Testis (tissue), 3 donors: ENCODE measurements around the gene VWC2L. TPM values are rescaled to one million over a fixed set of nuclear protein-coding genes. Genes with fewer than 3 reads are reported as not detected.

Experiments used
- DNase-seq: peaks from one replicate; pipeline ENCODE4 v3.0.0-alpha.2; 2019
- H3K27ac ChIP-seq, 2 donors: fragments of 200-600 bp; sonication (generic); one replicate each; pipeline ENCODE4 v1.5.1; 2019
- H3K27me3 ChIP-seq: fragments of 200-600 bp; sonication (generic); one replicate; pipeline ENCODE4 v1.5.1; 2019
- H3K36me3 ChIP-seq: fragments of 200-600 bp; sonication (generic); one replicate; pipeline ENCODE4 v1.5.1; 2017; ENCODE audit warnings: low read depth; ENCODE audit errors: missing control alignments
- H3K4me1 ChIP-seq: fragments of 200-600 bp; sonication (generic); one replicate; pipeline ENCODE4 v1.5.1; 2019
- H3K4me3 ChIP-seq, 2 donors: fragments of 200-600 bp; sonication (generic); one replicate each; pipeline ENCODE4 v1.5.1; 2017 to 2019
- H3K9me3 ChIP-seq: fragments of 200-600 bp; sonication (generic); one replicate; pipeline ENCODE4 v1.5.1; 2017
- POLR2A ChIP-seq: fragments of 450-650 bp; IDR thresholded peaks from one replicate; pipeline ENCODE4 v1.6.1; 2017; ENCODE audit warnings: antibody characterized with exemption, mild to moderate bottlenecking, moderate library complexity
- WGBS, 2 donors: methylation state at CpG; one replicate each; pipeline ENCODE4 v1.1.5; 2018; 5-methylcytosine and 5-hydroxymethylcytosine counted together
- intact Hi-C: fragments of 100-400 bp; cut with DNase I; formaldehyde crosslinking; loops from one replicate; pipeline ENCODE4 v1.15.1; 2023; ENCODE audit warnings: low total_unique reads
- polyA plus RNA-seq: library from polyadenylated mRNA; stranded (reverse); fragments of 350-450 nt; fragmentation: Illumina TruSeq; extraction: RNeasy Lipid Tissue Mini Kit (QIAGEN cat#74804); gene quantifications from one replicate; pipeline ENCODE4 v1.2.3, GENCODE V29; 2014; ENCODE audit warnings: low read depth, low replicate concordance; ENCODE audit not compliant: insufficient read depth
- total RNA-seq, 2 donors: library from RNA; depleted of rRNA; stranded (reverse); fragments of >200 nt; gene quantifications; one replicate each; pipeline ENCODE4 v1.2.3, GENCODE V29; 2016
- TF ChIP-seq, protein P1 (sequence below), 3 experiments: fragments of 450-650 bp in 2 of 3; fragments of 200-600 bp in 1 of 3; sonication (generic) in 1 of 3; IDR thresholded peaks; one replicate each; pipeline ENCODE4 v1.5.1; 2016 to 2019; ENCODE audit warnings: antibody characterized with exemption in 3 of 3, mild to moderate bottlenecking in 2 of 3, moderate library complexity in 1 of 3

Gene VWC2L
- total and polyA plus RNA-seq, 3 donors from 2014 or later: 0.13 to 1.6 (median 0.87) TPM

DNA sequence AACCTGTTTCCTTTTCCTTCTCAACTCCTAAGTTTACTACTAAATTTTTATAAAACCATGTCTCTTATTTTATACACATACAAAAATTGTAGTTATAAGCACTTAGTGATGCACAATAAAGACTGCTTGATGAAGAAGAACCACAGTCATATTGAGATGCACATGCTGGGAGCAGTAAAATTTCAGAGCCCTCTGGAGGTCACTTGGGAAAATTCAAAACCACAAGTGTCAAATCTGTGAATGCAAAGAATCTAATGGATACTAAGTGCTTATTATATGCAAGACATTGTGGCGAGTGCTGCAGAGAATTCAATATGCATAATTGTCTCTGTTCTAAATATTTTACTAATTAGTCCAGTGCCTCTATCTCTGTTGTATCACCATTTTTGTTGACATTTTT is 180.5 kb downstream of the VWC2L start:
- Histone ChIP-seq H3K4me1 (no peaks in the 10 kb centered on the region), H3K4me3 (no peak overlapping the region), H3K9me3 (no peaks in the 10 kb centered on the region), H3K27me3 (no peaks in the 10 kb centered on the region), H3K36me3 (no peaks in the 10 kb centered on the region), H3K27ac (no peak overlapping the region)
- 86 to 91% methylated on average over 1 of the region's 1 CpG for WGBS, 2 donors
- intact Hi-C loops: no loop called here
- no peak for TF ChIP-seq POLR2A
- TF ChIP-seq, protein P1, sequence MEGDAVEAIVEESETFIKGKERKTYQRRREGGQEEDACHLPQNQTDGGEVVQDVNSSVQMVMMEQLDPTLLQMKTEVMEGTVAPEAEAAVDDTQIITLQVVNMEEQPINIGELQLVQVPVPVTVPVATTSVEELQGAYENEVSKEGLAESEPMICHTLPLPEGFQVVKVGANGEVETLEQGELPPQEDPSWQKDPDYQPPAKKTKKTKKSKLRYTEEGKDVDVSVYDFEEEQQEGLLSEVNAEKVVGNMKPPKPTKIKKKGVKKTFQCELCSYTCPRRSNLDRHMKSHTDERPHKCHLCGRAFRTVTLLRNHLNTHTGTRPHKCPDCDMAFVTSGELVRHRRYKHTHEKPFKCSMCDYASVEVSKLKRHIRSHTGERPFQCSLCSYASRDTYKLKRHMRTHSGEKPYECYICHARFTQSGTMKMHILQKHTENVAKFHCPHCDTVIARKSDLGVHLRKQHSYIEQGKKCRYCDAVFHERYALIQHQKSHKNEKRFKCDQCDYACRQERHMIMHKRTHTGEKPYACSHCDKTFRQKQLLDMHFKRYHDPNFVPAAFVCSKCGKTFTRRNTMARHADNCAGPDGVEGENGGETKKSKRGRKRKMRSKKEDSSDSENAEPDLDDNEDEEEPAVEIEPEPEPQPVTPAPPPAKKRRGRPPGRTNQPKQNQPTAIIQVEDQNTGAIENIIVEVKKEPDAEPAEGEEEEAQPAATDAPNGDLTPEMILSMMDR (IDR thresholded peaks at IDR 0.05): no peak
- DNase-seq: no peak

DNA sequence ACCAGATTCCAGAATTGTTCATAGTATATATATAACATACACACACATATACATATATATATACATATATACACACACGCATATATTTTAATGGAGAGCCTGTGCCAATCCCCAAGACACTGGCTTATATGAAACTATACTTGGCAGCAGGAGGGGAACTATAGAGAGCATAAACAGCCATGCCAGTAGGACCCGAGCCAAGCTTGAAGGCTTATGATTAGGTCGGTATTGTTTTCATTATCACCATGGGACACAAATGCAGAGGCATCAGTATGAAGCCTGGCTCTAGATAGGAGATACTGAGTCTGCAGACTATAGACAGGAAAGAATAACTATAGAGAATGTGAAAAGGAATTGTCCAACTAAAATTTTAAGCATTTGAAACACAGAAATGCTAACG is 181.2 kb downstream of the VWC2L start:
- Histone ChIP-seq H3K27ac (no peak overlapping the region), H3K4me1 (no peaks in the 10 kb centered on the region), H3K36me3 (no peaks in the 10 kb centered on the region), H3K9me3 (no peaks in the 10 kb centered on the region), H3K4me3 (no peak overlapping the region), H3K27me3 (no peaks in the 10 kb centered on the region)
- no peak for TF ChIP-seq POLR2A
- TF ChIP-seq, protein P1 (IDR thresholded peaks at IDR 0.05): no peak
- no peak for DNase-seq
- WGBS, 2 donors: 72 to 80% methylated on average over 4 of the region's 4 CpGs
- intact Hi-C loops: no loop called here

DNA sequence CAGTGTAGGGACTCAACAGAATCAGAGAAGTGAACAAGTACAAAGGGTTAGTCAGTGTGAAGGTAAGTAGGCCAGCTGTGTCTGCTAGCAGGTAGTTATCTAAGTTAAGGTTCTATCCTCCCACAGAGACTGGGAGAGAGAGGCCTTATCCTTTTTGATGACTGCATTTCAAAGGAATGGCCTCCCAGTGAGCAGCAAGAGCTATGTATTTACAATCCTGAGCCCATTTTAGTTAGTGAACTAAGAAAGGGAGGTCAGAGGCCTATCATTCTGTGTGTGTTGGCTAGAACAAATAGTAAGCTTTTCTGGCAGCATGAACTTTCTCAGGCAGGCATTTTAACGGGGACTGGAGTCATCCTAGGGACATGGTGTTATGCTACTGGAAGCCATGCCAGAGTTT is 182.9 kb downstream of the VWC2L start:
- no peaks in the 10 kb centered on the region for H3K27me3 ChIP-seq
- no peak overlapping the region for H3K4me3 ChIP-seq
- no peak overlapping the region for H3K27ac ChIP-seq
- 14 to 31% methylated on average over 1 of the region's 1 CpG for WGBS, 2 donors
- intact Hi-C loops: no loop called here
- TF ChIP-seq, protein P1 (IDR thresholded peaks at IDR 0.05): no peak
- H3K9me3 ChIP-seq: no peaks in the 10 kb centered on the region
- H3K4me1 ChIP-seq: no peaks in the 10 kb centered on the region
- DNase-seq: no peak
- H3K36me3 ChIP-seq: no peaks in the 10 kb centered on the region

DNA sequence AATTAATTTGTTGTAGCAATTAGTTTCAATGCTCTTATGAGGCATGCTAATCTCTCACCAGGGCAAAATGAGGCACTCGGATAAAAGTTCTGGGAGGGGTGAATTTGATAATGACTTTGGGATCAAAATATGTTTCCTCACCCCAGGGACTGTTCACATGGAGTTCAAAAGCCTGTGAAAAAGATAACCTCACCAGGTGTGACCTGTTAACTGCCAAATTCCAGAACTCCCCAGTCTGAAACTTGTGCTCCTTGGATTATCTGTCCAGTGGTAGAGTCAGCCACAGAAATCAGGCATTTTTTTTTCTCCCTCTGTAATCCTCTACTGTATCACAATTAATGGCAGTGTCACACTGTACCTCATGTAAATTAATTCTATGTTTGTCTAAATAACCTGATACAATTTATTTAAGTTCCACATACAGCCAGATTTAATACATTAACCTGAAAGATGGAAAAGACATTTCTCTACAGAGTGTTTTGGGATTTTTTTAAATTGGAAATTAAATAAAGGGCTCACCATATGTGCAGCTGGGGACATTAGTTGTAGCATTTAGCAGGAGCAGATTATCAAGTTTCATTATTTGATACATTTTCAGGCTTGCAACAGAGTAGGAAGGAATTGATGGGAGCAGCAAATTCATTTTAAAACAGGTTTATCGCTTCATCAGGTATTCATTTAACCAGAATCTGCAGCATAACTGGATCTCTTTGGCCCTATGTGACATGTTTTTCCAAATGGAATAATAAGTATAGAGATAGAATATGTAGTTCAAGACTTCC is 191.2 kb downstream of the VWC2L start:
- DNase-seq: no peak
- intact Hi-C loops: no loop called here
- Histone ChIP-seq H3K27ac (no peak overlapping the region), H3K36me3 (no peaks in the 10 kb centered on the region), H3K4me3 (no peak overlapping the region), H3K9me3 (no peaks in the 10 kb centered on the region), H3K4me1 (no peaks in the 10 kb centered on the region), H3K27me3 (no peaks in the 10 kb centered on the region)
- WGBS, 2 donors: 59 to 61% methylated on average over 2 of the region's 2 CpGs
- TF ChIP-seq, protein P1 (IDR thresholded peaks at IDR 0.05): no peak

DNA sequence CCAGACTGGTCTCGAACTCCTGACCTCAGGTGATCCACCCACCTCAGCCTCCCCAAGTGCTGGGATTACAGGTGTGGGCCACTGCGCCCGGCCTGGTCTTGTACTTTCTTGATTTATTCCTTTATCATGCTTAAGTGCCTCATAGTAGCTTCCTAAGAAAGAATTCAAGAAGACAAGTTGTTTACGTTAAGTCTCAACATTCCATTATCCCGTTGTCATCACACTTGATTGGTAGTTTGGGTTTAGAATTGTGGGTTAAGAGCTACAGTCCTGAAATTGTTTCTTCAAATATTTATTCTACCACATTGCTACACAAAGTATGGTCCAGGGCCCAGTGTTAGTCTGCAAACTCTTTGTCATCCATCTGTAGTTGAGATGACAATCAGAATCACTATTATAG is 194.0 kb downstream of the VWC2L start:
- H3K4me1 ChIP-seq: no peaks in the 10 kb centered on the region
- H3K27ac ChIP-seq: no peak overlapping the region
- no peak for DNase-seq
- WGBS, 2 donors: 88 to 92% methylated on average over 5 of the region's 5 CpGs
- H3K36me3 ChIP-seq: no peaks in the 10 kb centered on the region
- H3K9me3 ChIP-seq: no peaks in the 10 kb centered on the region
- H3K4me3 ChIP-seq: no peak overlapping the region
- no peaks in the 10 kb centered on the region for H3K27me3 ChIP-seq
- intact Hi-C loops: no loop called here
- TF ChIP-seq, protein P1 (IDR thresholded peaks at IDR 0.05): no peak
- no peak for TF ChIP-seq POLR2A
